Mesodermal cell (in vitro differentiated cells): ENCODE data around the gene TSC22D3. TPM values are rescaled to one million over a fixed set of nuclear protein-coding genes. Genes with fewer than 3 reads are reported as not detected.
A peak's percentile ranks its signal among the peaks of the same experiment; 100 is the strongest.
"Not testable (repeated sequence)": the region's sequence is repeated elsewhere in the genome, so short reads cannot be mapped to it uniquely, and the experiment has no call there.

Experiments used
- H3K27ac ChIP-seq: 2 replicates; pipeline ENCODE4 v1.7.0; 2013; ENCODE audit warnings: mild to moderate bottlenecking, low read depth, low read length, moderate library complexity; ENCODE audit not compliant: severe bottlenecking
- H3K36me3 ChIP-seq: 2 replicates; pipeline ENCODE4 v1.7.1; 2013; ENCODE audit warnings: mild to moderate bottlenecking, low read length, moderate library complexity; ENCODE audit not compliant: control insufficient read depth, insufficient read depth
- H3K4me1 ChIP-seq: one replicate; pipeline ENCODE4 v1.7.1; 2013; ENCODE audit warnings: mild to moderate bottlenecking, low read length; ENCODE audit not compliant: insufficient read depth, control insufficient read depth, poor library complexity, severe bottlenecking
- H3K4me3 ChIP-seq: 2 replicates; pipeline ENCODE4 v1.7.0; 2013; ENCODE audit warnings: low read length, control low read depth, mild to moderate bottlenecking; ENCODE audit not compliant: insufficient read depth, poor library complexity, severe bottlenecking; ENCODE audit errors: extremely low read depth
- H3K9me3 ChIP-seq: 2 replicates; pipeline ENCODE4 v1.7.1; 2013; ENCODE audit warnings: mild to moderate bottlenecking, low read length, moderate library complexity; ENCODE audit not compliant: control insufficient read depth
- WGBS, 2 experiments: methylation state at CpG; one replicate each; pipeline ENCODE4 v1.1.5; 2013; ENCODE audit warnings: missing lambda C conversion rate in 2 of 2; ENCODE audit not compliant: insufficient coverage in 2 of 2; 5-methylcytosine and 5-hydroxymethylcytosine counted together
- polyA plus RNA-seq, 2 experiments: library from polyadenylated mRNA; stranded (reverse); fragments of 50-300 nt; gene quantifications; one replicate each; pipeline ENCODE4 v1.2.3, GENCODE V29; 2013

The TSC22D3 gene
- 64.3 TPM for polyA plus RNA-seq (2013, experiment 1 of 2)
- 45.6 TPM for polyA plus RNA-seq (2013, experiment 2 of 2)

GRCh38 chrX:107775734-107776511, at the start of gene TSC22D3:
Gene TSC22D3 (minus strand): TSS chrX:107775787. CDS start chrX:107775419, 368 bp downstream.
- no peaks in the 10 kb centered on the region for H3K9me3 ChIP-seq
- H3K36me3 ChIP-seq = no peaks in the 10 kb centered on the region
- peaks cover 4% of the 10 kb centered on the region for H3K4me1 ChIP-seq
- whole genome bisulfite sequencing, 2 experiments = 0% methylated on average over 4 to 34 of the region's 59 CpGs
- H3K4me3 ChIP-seq = peak within 1 kb of the TSS; percentile 36
- H3K27ac ChIP-seq = no peak within 1 kb of the TSS

- Histone ChIP-seq H3K4me1 (no peaks in the 10 kb centered on the region), H3K4me3 (no peak overlapping the region), H3K27ac (no peak overlapping the region), H3K36me3 (no peaks in the 10 kb centered on the region), H3K9me3 (no peaks in the 10 kb centered on the region)
- WGBS, 2 experiments = no CpG with 5 or more reads among the region's 1 CpG
Observed at GRCh38 chrX:107823456-107823855, 47.9 kb upstream of the TSC22D3 start.

- Histone ChIP-seq H3K27ac (no peak overlapping the region), H3K4me1 (no peaks in the 10 kb centered on the region), H3K36me3 (no peaks in the 10 kb centered on the region), H3K9me3 (no peaks in the 10 kb centered on the region), H3K4me3 (no peak overlapping the region)
- WGBS, 2 experiments = no CpG with 5 or more reads among the region's 2 CpGs
Observed at GRCh38 chrX:107823042-107823441, 47.5 kb upstream of the TSC22D3 start.

GRCh38 chrX:107818900-107819521, 43.4 kb upstream of the TSC22D3 start:
- Histone ChIP-seq H3K4me3 (no peak overlapping the region), H3K4me1 (no peaks in the 10 kb centered on the region)

GRCh38 chrX:107810053-107810452, 34.5 kb upstream of the TSC22D3 start:
- H3K4me1 ChIP-seq, H3K36me3 ChIP-seq, H3K9me3 ChIP-seq, H3K4me3 ChIP-seq, H3K27ac ChIP-seq: not testable (repeated sequence)
- no CpG with 5 or more reads among the region's 10 CpGs for WGBS, 2 experiments

More at GRCh38 chrX:107818900-107819521, 43.4 kb upstream of the TSC22D3 start:
- Histone ChIP-seq H3K36me3 (no peaks in the 10 kb centered on the region), H3K9me3 (no peaks in the 10 kb centered on the region), H3K27ac (no peak overlapping the region)

- no peaks in the 10 kb centered on the region for H3K36me3 ChIP-seq
- 86 to 89% methylated on average over 1 of the region's 3 CpGs for WGBS, 2 experiments
- H3K27ac ChIP-seq = no peak overlapping the region
- H3K9me3 ChIP-seq = no peaks in the 10 kb centered on the region
- H3K4me1 ChIP-seq = no peaks in the 10 kb centered on the region
- no peak overlapping the region for H3K4me3 ChIP-seq
Observed at GRCh38 chrX:107805179-107805578, 29.6 kb upstream of the TSC22D3 start.

- Histone ChIP-seq H3K4me3 (no peak overlapping the region), H3K27ac (no peak overlapping the region), H3K4me1 (no peaks in the 10 kb centered on the region), H3K9me3 (no peaks in the 10 kb centered on the region), H3K36me3 (no peaks in the 10 kb centered on the region)
- WGBS, 2 experiments = 100% methylated on average over 1 of the region's 1 CpG; no CpG with 5 or more reads in 1 of the 2 experiments
Observed at GRCh38 chrX:107804427-107804826, 28.8 kb upstream of the TSC22D3 start.

- H3K4me3 ChIP-seq = no peak overlapping the region
- no CpG with 5 or more reads among the region's 1 CpG for WGBS, 2 experiments
- H3K27ac ChIP-seq = no peak overlapping the region
- H3K9me3 ChIP-seq = no peaks in the 10 kb centered on the region
- H3K4me1 ChIP-seq = no peaks in the 10 kb centered on the region
- H3K36me3 ChIP-seq = no peaks in the 10 kb centered on the region
Observed at GRCh38 chrX:107787827-107788226, 12.2 kb upstream of the TSC22D3 start.

GRCh38 chrX:107780525-107780924, 4.9 kb upstream of the TSC22D3 start:
- H3K27ac ChIP-seq = no peak overlapping the region
- H3K4me3 ChIP-seq = no peak overlapping the region
- WGBS, 2 experiments = 80 to 97% methylated on average over 2 to 5 of the region's 9 CpGs
- H3K36me3 ChIP-seq = no peaks in the 10 kb centered on the region
- no peaks in the 10 kb centered on the region for H3K9me3 ChIP-seq
- H3K4me1 ChIP-seq = peaks cover 4% of the 10 kb centered on the region

- H3K4me1 ChIP-seq = peaks cover 4% of the 10 kb centered on the region
- no peaks in the 10 kb centered on the region for H3K9me3 ChIP-seq
- H3K4me3 ChIP-seq = peak within 1 kb of the TSS; percentile 8
Observed at GRCh38 chrX:107777536-107777832, 1.9 kb upstream of the TSC22D3 start, which contains the start of gene NCBP2L. Gene NCBP2L (plus strand): TSS chrX:107777733. CDS start chrX:107794221, 16,488 bp downstream.

More at GRCh38 chrX:107777536-107777832, 1.9 kb upstream of the TSC22D3 start, which contains the start of gene NCBP2L:
- H3K27ac ChIP-seq = no peak within 1 kb of the TSS
- 90 to 93% methylated on average over 3 to 4 of the region's 6 CpGs for WGBS, 2 experiments
- H3K36me3 ChIP-seq = no peaks in the 10 kb centered on the region
